Activated naive CD8-positive, alpha-beta T cell treated with anti-CD3 and anti-CD28 coated beads for 36 hours (primary cell): ENCODE measurements around the gene SETD2. TPM values are rescaled to one million over a fixed set of nuclear protein-coding genes. Genes with fewer than 3 reads are reported as not detected.
"Not testable (repeated sequence)": the region's sequence is repeated elsewhere in the genome, so short reads cannot be mapped to it uniquely, and the experiment has no call there.

Experiments used
- DNase-seq: peaks from one replicate; pipeline ENCODE4 v3.0.0; 2021
- H3K27ac Mint-ChIP-seq: one replicate; pipeline ENCODE4 v1.8.0; 2022; ENCODE audit warnings: mild to moderate bottlenecking, moderate library complexity, mixed read lengths
- H3K27me3 Mint-ChIP-seq: one replicate; pipeline ENCODE4 v1.8.0; 2022; ENCODE audit warnings: mild to moderate bottlenecking, mixed read lengths
- H3K36me3 Mint-ChIP-seq: one replicate; pipeline ENCODE4 v1.8.0; 2021; ENCODE audit warnings: mild to moderate bottlenecking, mixed read lengths
- H3K4me1 Mint-ChIP-seq: one replicate; pipeline ENCODE4 v1.8.0; 2021; ENCODE audit warnings: mixed read lengths
- H3K4me3 Mint-ChIP-seq: one replicate; pipeline ENCODE4 v1.8.0; 2022; ENCODE audit warnings: mild to moderate bottlenecking, moderate library complexity, mixed read lengths
- H3K9me3 Mint-ChIP-seq: one replicate; pipeline ENCODE4 v1.8.0; 2022; ENCODE audit warnings: mixed read lengths
- total RNA-seq, 2 experiments: library from RNA; stranded (reverse); gene quantifications; one replicate each; pipeline ENCODE4 v1.2.3, GENCODE V29; 2021

The SETD2 gene
- total RNA-seq, 2 experiments from 2014 or later: 33.7 to 35.9 TPM

DNA sequence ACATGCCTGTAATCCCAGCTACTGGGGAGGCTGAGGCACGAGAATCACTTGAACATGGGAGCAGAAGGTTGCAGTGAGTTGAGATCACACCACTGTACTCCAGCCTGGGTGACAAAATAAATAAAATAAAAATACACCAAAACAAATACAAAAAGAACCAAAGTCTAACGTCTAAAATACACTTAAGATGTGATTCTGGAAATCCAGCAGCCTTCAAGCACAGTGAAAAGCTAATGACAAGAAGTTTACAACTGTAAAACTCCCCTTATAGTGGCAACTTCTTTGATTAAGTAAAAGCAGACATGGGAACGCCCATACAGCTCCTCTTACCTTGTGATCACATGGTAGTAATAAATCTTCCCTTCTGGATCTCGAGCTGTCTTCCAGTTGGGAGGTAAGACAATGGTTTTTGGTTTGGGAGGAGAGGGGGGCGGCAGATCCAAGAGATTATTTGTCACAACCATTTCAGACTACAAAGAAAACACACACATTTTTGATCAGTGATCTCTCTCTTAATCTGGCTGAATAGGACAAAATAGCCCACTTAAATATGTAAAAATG is 121.6 kb downstream of the SETD2 start:
- Mint-ChIP-seq H3K4me3 (no peak overlapping the region), H3K9me3 (peaks cover 4% of the 10 kb centered on the region), H3K36me3 (peaks cover 41% of the 10 kb centered on the region), H3K27me3 (no peaks in the 10 kb centered on the region), H3K27ac (no peak overlapping the region), H3K4me1 (peaks cover 40% of the 10 kb centered on the region)
- no peak for DNase-seq

DNA sequence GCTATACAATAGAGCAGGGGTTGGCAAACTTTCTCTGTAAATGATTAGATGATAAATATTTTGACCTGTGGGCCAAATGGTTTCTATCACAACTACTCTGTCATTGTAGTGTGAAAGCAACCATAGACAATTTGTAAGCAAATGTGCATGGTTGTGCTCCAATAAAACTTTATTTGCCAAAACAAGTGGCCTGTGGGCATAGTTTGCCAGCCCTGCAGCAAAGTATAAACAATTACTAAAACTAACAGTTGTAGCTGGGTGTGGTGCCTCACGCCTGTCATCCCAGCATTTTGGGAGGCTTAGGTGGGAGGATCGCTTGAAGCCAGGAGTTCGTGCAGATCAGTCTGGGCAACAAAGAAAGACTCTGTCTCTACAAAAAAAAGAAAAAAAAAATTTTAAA is 122.8 kb downstream of the SETD2 start:
- peaks cover 4% of the 10 kb centered on the region for H3K9me3 Mint-ChIP-seq

DNA sequence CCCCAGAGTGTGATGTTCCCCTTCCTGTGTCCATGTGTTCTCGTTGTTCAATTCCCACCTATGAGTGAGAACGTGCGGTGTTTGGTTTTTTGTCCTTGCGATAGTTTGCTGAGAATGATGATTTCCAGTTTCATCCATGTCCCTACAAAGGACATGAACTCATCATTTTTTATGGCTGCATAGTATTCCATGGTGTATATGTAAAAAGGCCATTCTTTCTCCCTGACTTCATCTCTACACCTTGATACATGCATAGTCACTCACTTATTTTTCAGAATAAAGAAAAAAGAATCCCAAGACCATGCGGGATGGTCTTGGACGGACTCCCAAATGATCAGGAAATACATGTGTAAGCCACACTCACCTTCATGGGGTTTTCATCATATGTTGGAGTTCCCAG is 126.6 kb downstream of the SETD2 start:
- H3K4me3 Mint-ChIP-seq, H3K9me3 Mint-ChIP-seq, DNase-seq, H3K27me3 Mint-ChIP-seq: not testable (repeated sequence)
- peak overlapping the region; percentile 76 for H3K27ac Mint-ChIP-seq
- H3K4me1 Mint-ChIP-seq: peaks cover 31% of the 10 kb centered on the region
- H3K36me3 Mint-ChIP-seq: peaks cover 56% of the 10 kb centered on the region

More for the DNA sequence above, 122.8 kb downstream of the SETD2 start:
- DNase-seq: no peak
- H3K27me3 Mint-ChIP-seq: no peaks in the 10 kb centered on the region
- peaks cover 34% of the 10 kb centered on the region for H3K4me1 Mint-ChIP-seq
- H3K4me3 Mint-ChIP-seq: no peak overlapping the region
- H3K27ac Mint-ChIP-seq: no peak overlapping the region
- H3K36me3 Mint-ChIP-seq: peaks cover 49% of the 10 kb centered on the region

DNA sequence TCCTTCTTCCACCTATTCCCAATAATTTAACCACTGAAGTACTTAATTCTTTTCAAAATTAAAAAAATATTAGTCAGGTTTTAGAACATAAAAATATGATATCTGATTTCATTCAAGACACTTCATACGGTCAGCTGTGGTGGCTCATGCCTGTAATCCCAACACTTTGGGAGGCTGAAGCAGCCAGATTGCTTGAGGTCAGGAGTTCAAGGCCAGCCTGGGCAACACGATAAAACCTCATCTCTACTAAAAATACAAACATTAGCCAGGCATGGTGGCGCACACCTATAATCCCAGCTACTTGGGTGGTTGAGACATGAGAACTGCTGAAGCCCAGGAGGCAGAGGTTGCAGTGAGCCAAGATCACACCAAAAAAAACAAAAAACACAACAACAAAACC is 127.8 kb downstream of the SETD2 start:
- peaks cover 40% of the 10 kb centered on the region for H3K4me1 Mint-ChIP-seq
- no peak overlapping the region for H3K27ac Mint-ChIP-seq
- H3K27me3 Mint-ChIP-seq: no peaks in the 10 kb centered on the region
- no peak overlapping the region for H3K4me3 Mint-ChIP-seq
- H3K36me3 Mint-ChIP-seq: peaks cover 61% of the 10 kb centered on the region
- no peak for DNase-seq
- H3K9me3 Mint-ChIP-seq: peaks cover 4% of the 10 kb centered on the region

DNA sequence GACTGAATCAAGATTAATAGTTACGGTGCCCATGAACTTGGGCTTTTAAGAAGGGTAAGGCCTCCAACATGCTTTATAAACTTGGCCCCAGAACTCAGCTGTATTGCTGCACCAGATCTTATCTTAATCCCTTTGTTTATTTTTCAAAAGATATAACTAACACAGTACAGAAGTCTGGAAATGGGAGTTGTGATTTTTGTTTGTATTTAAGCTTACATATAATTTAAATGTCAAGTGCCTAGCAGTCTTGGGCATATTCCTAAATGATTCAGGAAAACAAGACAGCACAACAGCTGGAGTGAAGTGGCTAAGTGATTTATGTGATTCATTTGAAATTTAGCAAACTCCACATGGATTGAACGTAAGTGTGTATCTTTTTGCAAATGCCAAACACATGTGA is 128.3 kb downstream of the SETD2 start:
- Mint-ChIP-seq H3K4me1 (peaks cover 43% of the 10 kb centered on the region), H3K36me3 (peaks cover 57% of the 10 kb centered on the region), H3K27me3 (no peaks in the 10 kb centered on the region), H3K9me3 (peaks cover 4% of the 10 kb centered on the region), H3K27ac (peak overlapping the region; percentile 15), H3K4me3 (no peak overlapping the region)
- no peak for DNase-seq

DNA sequence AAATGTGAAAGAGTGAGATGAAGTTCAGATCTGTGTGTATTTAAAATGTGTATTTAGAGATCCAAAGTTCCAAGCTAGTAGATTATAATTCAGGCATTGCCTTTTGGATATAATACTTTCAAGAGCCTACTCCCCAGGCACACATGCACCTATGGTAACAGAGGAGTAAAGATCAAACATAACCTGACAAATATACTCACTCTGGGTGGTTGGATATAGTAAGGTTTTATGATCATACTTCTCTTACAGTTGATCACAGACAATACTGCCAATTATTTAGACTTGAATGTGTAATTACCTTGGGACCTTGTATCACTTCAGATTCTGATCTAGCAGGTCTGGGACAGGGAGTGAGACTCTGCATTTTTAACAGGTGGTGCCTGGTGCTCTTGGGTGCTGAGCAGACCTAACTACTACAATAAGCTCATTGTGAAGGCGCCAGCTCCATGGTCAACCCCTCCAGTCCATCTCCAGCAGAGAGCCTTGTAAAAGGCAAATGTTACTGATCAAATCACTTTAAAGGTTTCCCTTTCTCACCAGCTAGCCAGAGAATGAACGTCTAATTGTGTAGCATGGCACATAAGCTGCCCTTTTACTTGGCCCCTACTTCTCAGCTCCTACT is 128.9 kb downstream of the SETD2 start:
- H3K4me3 Mint-ChIP-seq: no peak overlapping the region
- peaks cover 44% of the 10 kb centered on the region for H3K4me1 Mint-ChIP-seq
- H3K27me3 Mint-ChIP-seq: no peaks in the 10 kb centered on the region
- no peak for DNase-seq
- peak overlapping the region; percentile 55 for H3K27ac Mint-ChIP-seq
- peaks cover 4% of the 10 kb centered on the region for H3K9me3 Mint-ChIP-seq
- peaks cover 51% of the 10 kb centered on the region for H3K36me3 Mint-ChIP-seq

DNA sequence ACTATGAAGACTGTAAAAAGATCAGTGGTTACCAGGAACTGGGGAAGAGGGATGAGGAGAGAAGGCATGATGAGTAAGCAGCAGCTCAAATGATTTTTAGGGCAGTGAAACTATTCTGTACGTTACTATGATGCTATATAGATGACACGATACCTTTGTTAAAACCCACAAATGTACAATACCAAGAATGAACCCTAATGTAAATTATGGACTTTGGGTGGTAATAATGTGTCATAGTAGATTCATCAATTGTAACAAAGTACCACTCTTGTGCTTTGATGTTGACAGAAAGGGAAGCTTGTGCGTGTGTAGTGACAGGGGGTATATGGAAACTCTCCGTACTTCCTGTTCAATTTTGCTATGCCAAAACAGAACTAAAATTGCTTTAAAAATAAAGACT is 132.9 kb downstream of the SETD2 start:
- H3K36me3 Mint-ChIP-seq: peaks cover 30% of the 10 kb centered on the region
- not testable (repeated sequence) for H3K9me3 Mint-ChIP-seq, DNase-seq, H3K27me3 Mint-ChIP-seq
- peaks cover 38% of the 10 kb centered on the region for H3K4me1 Mint-ChIP-seq
- peak overlapping the region; percentile 98 for H3K27ac Mint-ChIP-seq
- H3K4me3 Mint-ChIP-seq: peak overlapping the region; percentile 71

DNA sequence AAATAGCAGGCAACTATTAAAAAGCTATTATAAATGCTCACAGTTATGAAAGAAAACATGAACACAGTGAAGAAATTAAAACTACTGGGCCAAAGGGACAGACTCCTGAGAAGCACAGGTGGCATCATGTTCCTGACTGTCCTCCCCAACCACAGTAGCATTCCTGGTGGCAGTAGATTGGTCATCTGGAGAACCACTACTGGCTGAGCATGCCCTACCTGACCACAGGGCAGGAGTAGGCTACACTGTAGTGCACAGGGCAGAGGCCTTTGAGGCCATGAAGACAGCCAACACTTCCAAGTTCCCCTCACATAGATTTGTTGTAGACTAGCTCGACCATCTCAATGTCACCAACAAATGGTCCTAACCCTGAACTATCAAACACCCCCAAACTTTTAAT is 135.2 kb downstream of the SETD2 start:
- DNase-seq: no peak
- Mint-ChIP-seq H3K4me1 (peaks cover 49% of the 10 kb centered on the region), H3K4me3 (no peak overlapping the region), H3K36me3 (peaks cover 24% of the 10 kb centered on the region), H3K27ac (no peak overlapping the region), H3K9me3 (no peaks in the 10 kb centered on the region), H3K27me3 (no peaks in the 10 kb centered on the region)

DNA sequence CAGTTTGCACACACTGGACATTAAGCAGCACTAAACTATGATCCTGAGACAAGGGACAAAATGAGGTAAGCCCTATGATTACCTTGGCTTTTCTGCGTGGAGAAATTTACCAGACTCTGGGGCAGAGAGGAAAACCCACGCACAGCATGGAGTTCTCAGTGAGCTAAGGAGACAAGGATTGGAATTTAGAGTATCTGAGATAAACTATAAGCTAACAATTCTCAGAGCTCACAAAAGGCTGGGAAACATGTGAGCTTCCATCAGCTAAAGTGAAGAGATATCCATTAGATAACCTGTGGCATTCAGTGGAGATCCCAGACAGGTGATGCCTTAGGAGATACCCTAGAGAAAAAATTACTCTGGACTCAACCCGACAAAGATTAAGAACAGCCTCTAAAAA is 135.8 kb downstream of the SETD2 start:
- no peak for DNase-seq
- Mint-ChIP-seq H3K27ac (no peak overlapping the region), H3K9me3 (no peaks in the 10 kb centered on the region), H3K4me1 (peaks cover 47% of the 10 kb centered on the region), H3K4me3 (no peak overlapping the region), H3K36me3 (peaks cover 22% of the 10 kb centered on the region), H3K27me3 (no peaks in the 10 kb centered on the region)

DNA sequence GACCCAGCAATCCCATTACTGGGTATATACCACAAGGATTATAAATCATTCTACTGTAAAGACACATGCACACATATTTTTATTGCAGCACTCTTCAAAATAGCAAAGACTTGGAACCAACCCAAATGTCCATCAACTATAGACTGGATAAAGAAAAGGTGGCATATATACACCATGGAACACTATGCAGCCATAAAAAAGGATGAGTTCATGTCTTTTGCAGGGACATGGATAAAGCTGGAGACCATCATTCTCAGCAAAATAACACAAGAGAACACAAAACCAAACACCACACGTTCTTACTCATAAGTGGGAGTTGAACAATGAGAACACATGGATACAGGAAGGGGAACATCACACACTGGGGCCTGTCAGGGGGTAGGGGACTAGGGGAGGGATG is 137.5 kb downstream of the SETD2 start:
- H3K36me3 Mint-ChIP-seq: peaks cover 15% of the 10 kb centered on the region
- not testable (repeated sequence) for H3K9me3 Mint-ChIP-seq, H3K4me3 Mint-ChIP-seq, H3K27ac Mint-ChIP-seq, DNase-seq, H3K27me3 Mint-ChIP-seq
- peaks cover 40% of the 10 kb centered on the region for H3K4me1 Mint-ChIP-seq

DNA sequence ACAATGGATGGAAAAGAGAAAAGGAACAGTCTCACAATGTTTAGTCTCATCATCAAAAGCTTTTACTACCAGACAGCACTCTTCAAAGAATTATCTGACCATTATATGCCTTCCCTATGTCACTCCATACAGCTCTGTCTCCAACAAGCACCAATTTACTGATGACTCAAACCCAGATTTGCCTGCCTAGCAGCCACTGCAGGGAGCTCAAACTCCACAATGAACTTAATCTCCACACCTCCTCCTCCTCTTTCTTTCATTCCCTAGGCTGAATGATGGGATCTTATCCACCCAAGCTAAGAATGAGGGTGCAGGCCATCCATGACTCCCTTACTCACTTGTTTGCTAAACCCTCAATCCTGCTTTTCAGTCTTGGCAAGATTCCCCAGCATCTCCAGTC is 139.0 kb downstream of the SETD2 start:
- H3K4me1 Mint-ChIP-seq: peaks cover 38% of the 10 kb centered on the region
- no peak overlapping the region for H3K27ac Mint-ChIP-seq
- H3K4me3 Mint-ChIP-seq: no peak overlapping the region
- no peak for DNase-seq
- H3K9me3 Mint-ChIP-seq: no peaks in the 10 kb centered on the region
- H3K36me3 Mint-ChIP-seq: peaks cover 14% of the 10 kb centered on the region
- no peaks in the 10 kb centered on the region for H3K27me3 Mint-ChIP-seq

DNA sequence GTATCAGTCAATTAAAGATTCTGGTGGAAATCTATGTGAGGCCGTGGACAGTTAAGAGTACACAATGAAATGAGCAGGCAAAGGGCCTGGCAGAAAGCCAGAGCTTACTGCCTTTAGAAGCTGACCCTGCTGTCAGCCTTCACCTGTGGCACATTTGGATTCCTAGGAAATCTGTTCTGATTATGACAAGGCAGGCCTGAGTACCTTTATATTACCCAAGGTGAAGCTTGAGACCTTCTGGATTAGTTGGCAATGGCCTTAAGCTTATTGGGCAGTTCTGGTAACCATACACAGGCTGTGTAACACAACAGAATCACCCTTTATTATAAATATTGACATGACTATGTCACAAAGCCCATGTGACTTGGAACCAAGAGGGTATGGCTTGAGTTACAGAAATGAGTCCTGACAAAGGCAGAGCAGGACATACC is 141.3 kb downstream of the SETD2 start:
- Mint-ChIP-seq H3K27ac (peak overlapping the region; percentile 39), H3K36me3 (peaks cover 26% of the 10 kb centered on the region), H3K9me3 (no peaks in the 10 kb centered on the region), H3K27me3 (no peaks in the 10 kb centered on the region), H3K4me1 (peaks cover 53% of the 10 kb centered on the region), H3K4me3 (no peak overlapping the region)
- no peak for DNase-seq

DNA sequence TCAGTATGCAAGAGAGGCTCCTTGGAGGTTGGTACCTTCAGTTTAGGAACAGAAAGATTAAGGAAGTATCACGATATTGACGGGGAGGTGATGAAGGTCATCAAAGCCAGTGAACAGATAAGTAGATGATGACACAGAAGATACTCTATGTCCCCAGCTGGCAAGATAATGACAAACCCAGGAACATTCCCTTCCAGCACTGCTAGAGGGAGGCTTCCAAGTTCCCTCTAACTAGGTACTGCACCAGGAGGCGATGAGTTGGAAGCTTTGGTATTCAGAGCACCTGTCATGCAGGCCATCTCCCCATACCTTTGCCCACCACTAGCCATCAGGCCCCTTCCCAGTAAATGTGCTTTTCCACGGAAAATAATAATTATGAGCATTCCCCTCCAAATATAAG is 143.6 kb downstream of the SETD2 start:
- H3K27me3 Mint-ChIP-seq: no peaks in the 10 kb centered on the region
- peaks cover 57% of the 10 kb centered on the region for H3K4me1 Mint-ChIP-seq
- H3K36me3 Mint-ChIP-seq: peaks cover 28% of the 10 kb centered on the region
- no peak overlapping the region for H3K4me3 Mint-ChIP-seq
- no peak for DNase-seq
- H3K9me3 Mint-ChIP-seq: no peaks in the 10 kb centered on the region
- H3K27ac Mint-ChIP-seq: peak overlapping the region; percentile 79

DNA sequence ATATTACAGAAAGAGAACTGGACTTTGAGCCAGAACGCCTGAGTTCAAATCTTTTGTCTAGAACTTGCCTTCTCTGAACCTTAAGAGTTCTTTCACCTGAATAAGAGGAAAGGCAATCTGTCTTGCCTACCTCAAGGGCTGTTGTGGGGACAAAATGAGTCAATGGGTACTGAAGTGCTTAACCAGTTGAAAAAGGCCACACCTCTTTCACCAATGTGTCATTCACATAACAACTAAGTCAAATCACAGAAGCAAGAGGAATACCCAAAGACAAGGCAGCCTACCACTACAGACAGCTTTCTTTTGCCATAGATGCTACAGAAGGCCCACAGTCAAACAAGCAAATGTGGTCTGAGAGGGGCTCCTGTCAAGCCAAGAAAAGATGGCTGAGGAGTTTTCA is 144.7 kb downstream of the SETD2 start:
- DNase-seq: peak; percentile 51
- Mint-ChIP-seq H3K27me3 (no peaks in the 10 kb centered on the region), H3K27ac (peak overlapping the region; percentile 79)

DNA sequence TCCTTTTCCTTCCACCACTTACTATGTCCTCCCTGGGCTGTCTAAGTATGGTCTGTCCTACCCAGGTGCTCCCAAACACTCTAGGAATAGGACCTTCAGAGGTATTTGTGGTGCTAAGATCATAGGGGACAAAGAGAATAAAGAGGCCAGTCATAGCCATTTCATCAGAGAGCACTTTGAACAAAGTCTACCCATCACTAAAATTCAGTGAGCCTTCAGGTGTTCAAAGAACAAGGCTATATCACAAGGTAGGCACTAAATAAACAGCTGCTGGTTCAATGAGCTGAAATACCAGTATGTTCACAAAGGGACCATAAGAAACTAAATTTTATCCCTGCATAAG is 145.7 kb downstream of the SETD2 start:
- H3K27me3 Mint-ChIP-seq: no peaks in the 10 kb centered on the region

More for the DNA sequence above, 144.7 kb downstream of the SETD2 start:
- H3K4me1 Mint-ChIP-seq: peaks cover 53% of the 10 kb centered on the region
- H3K4me3 Mint-ChIP-seq: peak overlapping the region; percentile 13
- H3K9me3 Mint-ChIP-seq: no peaks in the 10 kb centered on the region
- H3K36me3 Mint-ChIP-seq: peaks cover 31% of the 10 kb centered on the region

More for the DNA sequence above, 145.7 kb downstream of the SETD2 start:
- Mint-ChIP-seq H3K27ac (peak overlapping the region; percentile 93), H3K4me1 (peaks cover 53% of the 10 kb centered on the region), H3K36me3 (peaks cover 31% of the 10 kb centered on the region), H3K4me3 (no peak overlapping the region), H3K9me3 (no peaks in the 10 kb centered on the region)
- no peak for DNase-seq
